ENCODE measurements around the gene RAD51B.

RAD51B gene

DNA sequence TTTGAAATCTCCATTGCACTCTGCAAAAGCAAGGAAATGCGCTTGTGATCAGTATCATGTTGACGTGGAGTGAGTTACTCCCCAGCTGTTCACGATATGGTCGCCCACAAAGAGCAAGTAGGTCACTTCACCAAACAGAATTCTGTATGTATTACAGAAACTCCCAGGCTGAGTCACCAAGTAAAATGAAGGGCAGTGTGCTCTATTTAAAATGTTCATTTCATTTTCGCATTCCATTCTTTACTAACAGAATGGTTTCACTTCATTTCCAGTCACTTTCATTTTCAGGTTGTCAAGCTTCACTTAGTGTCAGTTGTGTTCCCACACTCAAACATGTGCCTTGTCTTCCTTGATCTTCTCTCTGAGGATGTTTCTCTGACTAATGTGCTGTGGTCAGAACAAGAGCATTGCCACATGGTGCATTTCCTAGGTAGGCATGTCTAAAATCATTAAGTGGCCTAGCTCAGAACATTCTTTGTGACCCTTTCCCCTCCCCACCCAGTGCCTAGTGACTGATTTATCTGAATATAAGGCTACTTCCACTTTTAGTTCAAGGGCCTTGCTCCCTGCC is 391.2 kb downstream of the RAD51B start:
- H3K4me3 ChIP-seq (ENCODE audit: low read depth, low read length) = no peak overlapping the region
- TF ChIP-seq, protein P1, sequence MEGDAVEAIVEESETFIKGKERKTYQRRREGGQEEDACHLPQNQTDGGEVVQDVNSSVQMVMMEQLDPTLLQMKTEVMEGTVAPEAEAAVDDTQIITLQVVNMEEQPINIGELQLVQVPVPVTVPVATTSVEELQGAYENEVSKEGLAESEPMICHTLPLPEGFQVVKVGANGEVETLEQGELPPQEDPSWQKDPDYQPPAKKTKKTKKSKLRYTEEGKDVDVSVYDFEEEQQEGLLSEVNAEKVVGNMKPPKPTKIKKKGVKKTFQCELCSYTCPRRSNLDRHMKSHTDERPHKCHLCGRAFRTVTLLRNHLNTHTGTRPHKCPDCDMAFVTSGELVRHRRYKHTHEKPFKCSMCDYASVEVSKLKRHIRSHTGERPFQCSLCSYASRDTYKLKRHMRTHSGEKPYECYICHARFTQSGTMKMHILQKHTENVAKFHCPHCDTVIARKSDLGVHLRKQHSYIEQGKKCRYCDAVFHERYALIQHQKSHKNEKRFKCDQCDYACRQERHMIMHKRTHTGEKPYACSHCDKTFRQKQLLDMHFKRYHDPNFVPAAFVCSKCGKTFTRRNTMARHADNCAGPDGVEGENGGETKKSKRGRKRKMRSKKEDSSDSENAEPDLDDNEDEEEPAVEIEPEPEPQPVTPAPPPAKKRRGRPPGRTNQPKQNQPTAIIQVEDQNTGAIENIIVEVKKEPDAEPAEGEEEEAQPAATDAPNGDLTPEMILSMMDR (IDR thresholded peaks at IDR 0.05; ENCODE audit: borderline replicate concordance, insufficient read depth, low read depth, low read length) = no peak

GRCh38 chr14:68211421-68211820 is 391.8 kb downstream of the RAD51B start:
- TF ChIP-seq, protein P1 (IDR thresholded peaks at IDR 0.05; ENCODE audit: borderline replicate concordance, insufficient read depth, low read depth, low read length) = no peak

DNA sequence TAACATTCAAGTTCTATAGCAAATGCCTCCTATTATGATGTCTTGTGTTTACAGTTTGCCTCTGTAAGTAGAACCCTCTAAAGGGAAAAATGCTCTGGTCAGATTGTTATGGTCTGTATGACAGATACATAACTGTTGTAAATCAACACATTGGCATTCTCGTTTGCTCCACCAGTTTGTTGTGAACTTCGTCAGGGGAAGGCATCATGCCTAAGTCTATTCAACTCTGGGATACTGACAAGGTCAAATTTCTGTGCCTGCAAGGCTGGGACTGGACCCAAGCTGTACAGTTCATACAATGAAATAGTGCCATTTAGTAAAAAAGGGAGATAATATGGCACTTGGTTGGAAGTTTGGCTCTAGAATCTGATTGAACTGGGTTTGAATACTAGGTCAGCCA is 392.3 kb downstream of the RAD51B start:
- no peak overlapping the region for H3K4me3 ChIP-seq (ENCODE audit: low read depth, low read length)
- TF ChIP-seq, protein P1 (IDR thresholded peaks at IDR 0.05; ENCODE audit: borderline replicate concordance, insufficient read depth, low read depth, low read length) = no peak

More at GRCh38 chr14:68211421-68211820, 391.8 kb downstream of the RAD51B start:
- H3K4me3 ChIP-seq (ENCODE audit: low read depth, low read length) = no peak overlapping the region

GRCh38 chr14:68212361-68212760 is 392.8 kb downstream of the RAD51B start:
- no peak overlapping the region for H3K4me3 ChIP-seq (ENCODE audit: low read depth, low read length)
- TF ChIP-seq, protein P1 (IDR thresholded peaks at IDR 0.05; ENCODE audit: borderline replicate concordance, insufficient read depth, low read depth, low read length) = no peak

DNA sequence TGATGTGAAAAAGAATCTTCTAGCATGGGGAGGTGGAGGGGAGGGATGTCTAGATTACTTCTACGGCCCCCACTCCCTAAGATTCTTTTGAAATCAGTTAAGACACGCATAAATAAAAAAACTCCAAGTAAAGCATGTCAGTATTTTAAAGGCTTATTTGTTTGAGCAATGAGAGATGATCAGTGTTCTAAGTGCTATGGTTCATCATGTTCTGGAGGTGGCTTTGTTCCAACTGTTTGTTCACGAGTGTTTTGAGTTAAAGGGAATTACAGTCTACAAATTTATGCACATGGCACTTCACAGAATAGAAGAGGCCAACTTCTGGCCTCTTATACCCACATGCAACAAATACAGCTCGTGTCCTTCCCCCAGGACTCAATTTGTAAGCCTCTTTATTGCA is 394.9 kb downstream of the RAD51B start:
- TF ChIP-seq, protein P1 (IDR thresholded peaks at IDR 0.05; ENCODE audit: borderline replicate concordance, insufficient read depth, low read depth, low read length) = no peak
- no peak overlapping the region for H3K4me3 ChIP-seq (ENCODE audit: low read depth, low read length)

DNA sequence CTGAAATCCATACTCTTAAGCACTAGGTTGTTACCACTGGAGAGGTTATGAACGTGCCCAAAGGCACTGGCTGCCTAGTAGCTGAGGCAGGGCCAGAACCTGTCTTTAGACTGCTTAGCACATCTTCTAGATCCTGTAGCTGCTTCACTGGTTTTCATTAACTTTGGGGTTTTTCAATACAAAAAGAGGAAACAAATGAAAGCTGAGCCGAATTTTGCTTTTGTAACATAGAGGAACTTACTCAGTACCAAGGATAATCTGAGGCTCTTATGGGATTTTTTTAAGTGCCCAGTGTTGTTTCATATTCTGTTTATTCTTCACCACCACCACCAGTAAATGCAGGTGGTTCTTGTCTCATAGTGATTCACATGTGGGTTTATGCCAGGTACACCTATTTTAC is 396.1 kb downstream of the RAD51B start:
- no peak overlapping the region for H3K4me3 ChIP-seq (ENCODE audit: low read depth, low read length)
- TF ChIP-seq, protein P1 (IDR thresholded peaks at IDR 0.05; ENCODE audit: borderline replicate concordance, insufficient read depth, low read depth, low read length) = no peak

GRCh38 chr14:68216079-68216478 is 396.5 kb downstream of the RAD51B start:
- no peak overlapping the region for H3K4me3 ChIP-seq (ENCODE audit: low read depth, low read length)
- TF ChIP-seq, protein P1 (IDR thresholded peaks at IDR 0.05; ENCODE audit: borderline replicate concordance, insufficient read depth, low read depth, low read length) = no peak
